Measurements from ENCODE around the gene USP12.

GRCh38 chr13:27118428-27119054 lies 53.1 kb downstream of the USP12 start:
- TF ChIP-seq EZH2 (IDR thresholded peaks at IDR 0.05) (no peak), POLR2AphosphoS5 (IDR thresholded peaks at IDR 0.05; ENCODE audit: borderline replicate concordance, low read depth, low read length) (no peak), FOXP2 (optimal IDR thresholded peaks at IDR 0.05; ENCODE audit: control extremely low read depth, extremely low read length, insufficient read depth) (no peak)

Data from SK-N-MC (cell line).